GM23338 (cell line): ENCODE measurements around the gene SLC66A2. TPM values are rescaled to one million over a fixed set of nuclear protein-coding genes. Genes with fewer than 3 reads are reported as not detected.

Experiments used
- CREB1 ChIP-seq: fragments of 250-450 bp; sonication (Bioruptor Pico); IDR thresholded peaks from 2 replicates; pipeline ENCODE4 v1.5.0; 2020; ENCODE audit warnings: low read depth, mild to moderate bottlenecking, moderate library complexity
- CTCF ChIP-seq, 2 experiments: fragments of 200-600 bp in 1 of 2; sonication (generic) in 1 of 2; conservative IDR thresholded peaks; 2 replicates each; pipeline versions ENCODE4 v1.5.1 to v1.6.1; 2016 to 2017; ENCODE audit warnings: antibody characterized with exemption in 2 of 2, low read depth in 2 of 2, mild to moderate bottlenecking in 2 of 2, moderate library complexity in 1 of 2
- JUNB ChIP-seq: IDR thresholded peaks from one replicate; pipeline ENCODE4 v1.6.1; 2016; ENCODE audit warnings: antibody characterized with exemption; ENCODE audit not compliant: unreplicated experiment
- NANOG ChIP-seq: IDR thresholded peaks from 2 replicates; pipeline ENCODE4 v1.6.1; 2016; ENCODE audit warnings: antibody characterized with exemption, borderline replicate concordance
- STAT1 ChIP-seq: IDR thresholded peaks from one replicate; pipeline ENCODE4 v1.6.1; 2016; ENCODE audit warnings: antibody characterized with exemption; ENCODE audit not compliant: unreplicated experiment
- ZNF114 ChIP-seq: fragments of 250-450 bp; sonication (Bioruptor Pico); IDR thresholded peaks from 2 replicates; pipeline ENCODE4 v1.5.0; 2020; ENCODE audit warnings: mild to moderate bottlenecking, moderate library complexity
- ZNF462 ChIP-seq: fragments of 250-450 bp; sonication (Bioruptor Pico); IDR thresholded peaks from 2 replicates; pipeline ENCODE4 v1.5.0; 2020; ENCODE audit warnings: mild to moderate bottlenecking, moderate library complexity
- polyA plus RNA-seq: library from polyadenylated mRNA; unstranded; fragments of >200 nt; fragmentation: Nextera tagmentation; extraction: Ambion mirVana; gene quantifications from 2 replicates; pipeline ENCODE4 v1.2.1, GENCODE V29; 2016
- total RNA-seq: library from RNA; depleted of rRNA; stranded (reverse); fragments of >200 nt; shearing (Covaris generic); gene quantifications from 2 replicates; pipeline ENCODE4 v1.2.3, GENCODE V29; 2014

Gene SLC66A2
- total and polyA plus RNA-seq, 2 experiments from 2014 or later, result 4.0 to 18.1 TPM

DNA sequence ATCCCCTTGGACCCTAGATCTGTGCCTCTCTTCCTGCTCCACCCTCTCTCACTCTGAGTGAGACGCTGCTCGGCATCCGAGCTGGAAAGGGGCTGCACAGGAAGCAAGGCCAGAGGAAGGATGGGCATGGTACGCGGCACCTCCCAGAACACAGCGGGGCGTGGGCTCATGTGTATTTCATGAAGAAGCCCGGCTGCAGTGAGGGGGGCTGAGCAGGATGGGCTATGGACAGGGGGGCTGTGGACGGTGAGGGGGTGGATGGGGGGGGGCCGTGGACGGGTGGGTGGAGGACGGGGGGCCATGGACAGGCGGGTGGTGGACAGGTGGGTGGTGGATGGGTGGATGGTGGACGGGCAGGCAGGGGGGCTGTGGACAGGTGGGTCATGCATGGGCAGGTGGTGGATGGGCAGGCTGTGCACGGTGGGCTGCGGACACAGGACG is 28.5 kb downstream of the SLC66A2 start (continued):
- no peak for TF ChIP-seq CTCF (conservative IDR thresholded peaks at IDR 0.05; ENCODE audit: low read depth in 2 of 2)
- no peak for TF ChIP-seq ZNF114
- no peak for TF ChIP-seq CREB1
- no peak for TF ChIP-seq NANOG
- TF ChIP-seq JUNB, result no peak
- no peak for TF ChIP-seq STAT1
- TF ChIP-seq ZNF462 (CRISPR knock-in tag), result no peak
